ENCODE measurements around the gene F5. TPM values are rescaled to one million over a fixed set of nuclear protein-coding genes. Genes with fewer than 3 reads are reported as not detected.
A peak's percentile ranks its signal among the peaks of the same experiment; 100 is the strongest.

Gene F5
- total and polyA plus RNA-seq, 2 experiments from 2014 or later: 0.16 TPM; not detected in 1

GRCh38 chr1:169631249-169631648 is 45.0 kb upstream of the F5 start (continued):
- TF ChIP-seq, protein P1, sequence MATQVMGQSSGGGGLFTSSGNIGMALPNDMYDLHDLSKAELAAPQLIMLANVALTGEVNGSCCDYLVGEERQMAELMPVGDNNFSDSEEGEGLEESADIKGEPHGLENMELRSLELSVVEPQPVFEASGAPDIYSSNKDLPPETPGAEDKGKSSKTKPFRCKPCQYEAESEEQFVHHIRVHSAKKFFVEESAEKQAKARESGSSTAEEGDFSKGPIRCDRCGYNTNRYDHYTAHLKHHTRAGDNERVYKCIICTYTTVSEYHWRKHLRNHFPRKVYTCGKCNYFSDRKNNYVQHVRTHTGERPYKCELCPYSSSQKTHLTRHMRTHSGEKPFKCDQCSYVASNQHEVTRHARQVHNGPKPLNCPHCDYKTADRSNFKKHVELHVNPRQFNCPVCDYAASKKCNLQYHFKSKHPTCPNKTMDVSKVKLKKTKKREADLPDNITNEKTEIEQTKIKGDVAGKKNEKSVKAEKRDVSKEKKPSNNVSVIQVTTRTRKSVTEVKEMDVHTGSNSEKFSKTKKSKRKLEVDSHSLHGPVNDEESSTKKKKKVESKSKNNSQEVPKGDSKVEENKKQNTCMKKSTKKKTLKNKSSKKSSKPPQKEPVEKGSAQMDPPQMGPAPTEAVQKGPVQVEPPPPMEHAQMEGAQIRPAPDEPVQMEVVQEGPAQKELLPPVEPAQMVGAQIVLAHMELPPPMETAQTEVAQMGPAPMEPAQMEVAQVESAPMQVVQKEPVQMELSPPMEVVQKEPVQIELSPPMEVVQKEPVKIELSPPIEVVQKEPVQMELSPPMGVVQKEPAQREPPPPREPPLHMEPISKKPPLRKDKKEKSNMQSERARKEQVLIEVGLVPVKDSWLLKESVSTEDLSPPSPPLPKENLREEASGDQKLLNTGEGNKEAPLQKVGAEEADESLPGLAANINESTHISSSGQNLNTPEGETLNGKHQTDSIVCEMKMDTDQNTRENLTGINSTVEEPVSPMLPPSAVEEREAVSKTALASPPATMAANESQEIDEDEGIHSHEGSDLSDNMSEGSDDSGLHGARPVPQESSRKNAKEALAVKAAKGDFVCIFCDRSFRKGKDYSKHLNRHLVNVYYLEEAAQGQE (IDR thresholded peaks at IDR 0.05; ENCODE audit: unreplicated experiment): no peak
- TF ChIP-seq CREB1 (CRISPR knock-in tag; IDR thresholded peaks at IDR 0.05; ENCODE audit: low read depth): no peak
- no peak for TF ChIP-seq ETS1 (IDR thresholded peaks at IDR 0.05)
- no peak for TF ChIP-seq JUNB (IDR thresholded peaks at IDR 0.05; ENCODE audit: unreplicated experiment)
- no peak for TF ChIP-seq EZH2phosphoT487 (IDR thresholded peaks at IDR 0.05; ENCODE audit: unreplicated experiment)
- TF ChIP-seq ZNF331 (CRISPR knock-in tag; IDR thresholded peaks at IDR 0.05; ENCODE audit: low read depth): no peak
- no peak for TF ChIP-seq CTCF (conservative IDR thresholded peaks at IDR 0.05; ENCODE audit: low read depth in 2 of 2)
- TF ChIP-seq ZNF114 (CRISPR knock-in tag; IDR thresholded peaks at IDR 0.05): no peak
- no peak for TF ChIP-seq EZH2 (IDR thresholded peaks at IDR 0.05; ENCODE audit: low read depth, unreplicated experiment)
- TF ChIP-seq NANOG (IDR thresholded peaks at IDR 0.05; ENCODE audit: borderline replicate concordance): no peak

DNA sequence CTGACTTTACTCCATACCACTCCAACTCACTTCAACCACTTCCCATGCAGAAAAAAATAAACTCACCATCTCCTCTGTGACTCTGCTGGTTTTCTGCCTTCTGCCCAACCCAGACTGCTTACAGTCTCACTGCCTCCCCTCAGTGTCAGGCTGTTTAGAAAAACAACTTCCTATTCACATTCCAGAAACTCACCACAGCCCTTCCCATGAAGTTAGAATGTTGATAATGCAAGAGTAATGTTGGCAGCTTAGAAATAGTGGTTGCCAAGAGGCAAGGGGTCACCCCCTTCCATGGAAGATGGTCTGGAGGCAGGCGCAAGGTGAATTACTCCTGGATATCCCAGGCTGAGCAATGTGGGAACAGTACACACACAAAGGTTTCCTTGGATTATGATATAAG is 43.7 kb upstream of the F5 start, which contains the start of gene SELP:
SELP (minus strand) TSS at position 119 of the 400 bp plus-strand sequence; CDS start at position 69, 50 bp downstream.
- Histone ChIP-seq H2AFZ (peak within 1 kb of the TSS; percentile 57; the same call in 1 of the 2 replicates), H3K9me2 (ENCODE audit: insufficient read depth) (no peaks in the 10 kb centered on the region), H3K79me2 (replicated peaks; ENCODE audit: insufficient read depth) (no peaks in the 10 kb centered on the region), H3F3A (replicated peaks; ENCODE audit: low read depth) (no peaks in the 10 kb centered on the region), H3K27ac (ENCODE audit: low read depth) (no peak within 1 kb of the TSS), H4K20me1 (replicated peaks; ENCODE audit: insufficient read depth) (no peaks in the 10 kb centered on the region), H3K36me3 (ENCODE audit: insufficient read depth) (no peaks in the 10 kb centered on the region), H3K27me3 (ENCODE audit: insufficient read depth) (no peaks in the 10 kb centered on the region), H3K4me3 (no peak within 1 kb of the TSS), H3K4me1 (ENCODE audit: insufficient read depth) (no peaks in the 10 kb centered on the region), H3K4me2 (no peak within 1 kb of the TSS)
- peaks cover 10% of the 10 kb centered on the region; the same call in 2 of the 3 replicates for H3K36me3 Mint-ChIP-seq (ENCODE audit: low read depth)
- no peak within 1 kb of the TSS for H3K27ac Mint-ChIP-seq
- peaks cover 14% of the 10 kb centered on the region for H3K9me3 Mint-ChIP-seq
- peaks cover 3% of the 10 kb centered on the region for H3K27me3 Mint-ChIP-seq (ENCODE audit: insufficient read depth, low read depth, poor library complexity)
- ATAC-seq (no peak), DNase-seq (ENCODE audit: low spot score) (no peak)
- H3K4me1 Mint-ChIP-seq: no peaks in the 10 kb centered on the region
- no peak within 1 kb of the TSS for H3K4me3 Mint-ChIP-seq
- TF ChIP-seq EZH2 (IDR thresholded peaks at IDR 0.05; ENCODE audit: low read depth, unreplicated experiment) (no peak), ETS1 (IDR thresholded peaks at IDR 0.05) (no peak), EZH2phosphoT487 (IDR thresholded peaks at IDR 0.05; ENCODE audit: unreplicated experiment) (no peak)
